Cardiac fibroblast (primary cell): Measurements from ENCODE around the gene RPS14.

Experiments
- DNase-seq, 2 donors: peaks; one replicate each; pipeline versions ENCODE4 v3.0.0 to v3.0.0-alpha.2; 2010; ENCODE audit warnings: low read depth in 2 of 2
- H3K4me3 ChIP-seq, 2 donors: replicated peaks in 1 of 2; 1 replicate in 1 of 2; 2 replicates in 1 of 2; pipeline ENCODE4 v1.5.1; 2011; ENCODE audit warnings: low read depth in 2 of 2, low read length in 2 of 2, mild to moderate bottlenecking in 2 of 2, moderate library complexity in 1 of 2
- CTCF ChIP-seq: IDR thresholded peaks from one replicate; pipeline ENCODE4 v1.5.1; 2011; ENCODE audit warnings: low read depth, mild to moderate bottlenecking, low read length, inconsistent platforms

Gene RPS14

GRCh38 chr5:150449517-150450339 lies at the start of gene RPS14:
TSS of gene RPS14 (minus strand) at chr5:150449739. CDS start at chr5:150447733, 2,006 bp downstream.
- peak; percentile 94 for TF ChIP-seq CTCF
- peak; percentile 96 to 97 for DNase-seq
- peak within 1 kb of the TSS; percentile 58 to 64 for H3K4me3 ChIP-seq

GRCh38 chr5:150498971-150499370 lies 49.4 kb upstream of the RPS14 start:
- H3K4me3 ChIP-seq = peak overlapping the region in 1 of 2 donors; percentile 41
- TF ChIP-seq CTCF = no peak
- DNase-seq = no peak

- H3K4me3 ChIP-seq = peak overlapping the region in 1 of 2 donors; percentile 41
- no peak for TF ChIP-seq CTCF
- DNase-seq = no peak
Observed at GRCh38 chr5:150498501-150498900, 49.0 kb upstream of the RPS14 start.

- no peak for DNase-seq
- no peak for TF ChIP-seq CTCF
- peak overlapping the region in 1 of 2 donors; percentile 41 for H3K4me3 ChIP-seq
Observed at GRCh38 chr5:150497989-150498317, 48.4 kb upstream of the RPS14 start.

GRCh38 chr5:150497274-150497988 lies 47.9 kb upstream of the RPS14 start:
- H3K4me3 ChIP-seq = peak overlapping the region in 1 of 2 donors; percentile 41
- DNase-seq = peak; percentile 83 to 96
- TF ChIP-seq CTCF = no peak

GRCh38 chr5:150496534-150496933 lies 47.0 kb upstream of the RPS14 start:
- TF ChIP-seq CTCF = no peak
- no peak for DNase-seq
- H3K4me3 ChIP-seq = no peak overlapping the region
